Measurements from ENCODE around the gene GABRG3. TPM values are rescaled to one million over a fixed set of nuclear protein-coding genes. Genes with fewer than 3 reads are reported as not detected.

The GABRG3 gene
- total RNA-seq, 1 experiment from 2014 or later = 0.15 TPM

GRCh38 chr15:27454281-27455075 is 483.5 kb downstream of the GABRG3 start:
- peaks cover 0 to 3% of the 10 kb centered on the region in 2 experiments; a peak in 1 of 4 replicates for H3K4me1 Mint-ChIP-seq
- H3K27ac Mint-ChIP-seq = no peak overlapping the region
- no peak overlapping the region for H3K9ac ChIP-seq (ENCODE audit: extremely low read depth, insufficient read length, low read length)
- no peak overlapping the region for H3K4ac ChIP-seq (ENCODE audit: low read depth, low read length)
- no peak overlapping the region for H4K5ac ChIP-seq (ENCODE audit: insufficient read length, low read depth, low read length)
- no peak overlapping the region for H2BK12ac ChIP-seq (ENCODE audit: insufficient read length, low read depth, low read length)
- H3K56ac ChIP-seq (ENCODE audit: insufficient read length, low read depth, low read length) = no peak overlapping the region
- no peak overlapping the region for H3K27ac ChIP-seq (ENCODE audit: insufficient read length, low read depth, low read length)
- H3K9me3 Mint-ChIP-seq = no peaks in the 10 kb centered on the region
- no peak overlapping the region for H3K4me2 ChIP-seq (ENCODE audit: insufficient read depth, insufficient read length, low read length)
- no peaks in the 10 kb centered on the region for H3K9me3 ChIP-seq (ENCODE audit: control insufficient read depth, low read depth, low read length)
- H2BK20ac ChIP-seq (ENCODE audit: low read depth, low read length, poor library complexity, severe bottlenecking) = no peak overlapping the region
- H3K79me2 ChIP-seq (ENCODE audit: insufficient read depth, low read length) = no peaks in the 10 kb centered on the region
- DNase-seq = no peak
- no peaks in the 10 kb centered on the region for H3K23me2 ChIP-seq (ENCODE audit: insufficient read length, low read depth, low read length, poor library complexity, severe bottlenecking)
- H2BK120ac ChIP-seq (ENCODE audit: low read depth, low read length, poor library complexity, severe bottlenecking) = no peak overlapping the region
- H3K14ac ChIP-seq (ENCODE audit: insufficient read depth, low read length) = no peak overlapping the region
- H2AFZ ChIP-seq (ENCODE audit: low read length) = no peak overlapping the region
- H2BK15ac ChIP-seq (ENCODE audit: low read depth, low read length) = no peak overlapping the region
- H3K18ac ChIP-seq (ENCODE audit: insufficient read length, low read depth, low read length) = no peak overlapping the region
- H3K79me1 ChIP-seq (ENCODE audit: insufficient read depth, low read depth, low read length, poor library complexity, severe bottlenecking) = no peaks in the 10 kb centered on the region
- H3T11ph ChIP-seq (ENCODE audit: low read length) = no peak overlapping the region
- H3K36me3 Mint-ChIP-seq (ENCODE audit: insufficient read depth in 1 of 3, low read depth in 3 of 3) = no peaks in the 10 kb centered on the region
- H2BK5ac ChIP-seq (ENCODE audit: insufficient read length, low read length) = no peak overlapping the region
- H3K27me3 ChIP-seq (ENCODE audit: insufficient read depth, low read length) = no peaks in the 10 kb centered on the region
- no peak overlapping the region for H4K91ac ChIP-seq (ENCODE audit: insufficient read length, low read depth, low read length)
- H3K4me3 Mint-ChIP-seq = no peak overlapping the region
- H2AK5ac ChIP-seq (ENCODE audit: insufficient read length, low read length) = no peak overlapping the region
- no peak overlapping the region for H4K8ac ChIP-seq (replicated peaks; ENCODE audit: insufficient read length, low read depth, low read length)
- 0 out of 2 replicates have a peak, but pooled peaks cover 2% of the 10 kb centered on the region for H3K4me1 ChIP-seq (ENCODE audit: insufficient read depth, low read length)
- no CpG with 5 or more reads among the region's 13 CpGs for WGBS (ENCODE audit: extremely low coverage, insufficient read length, low lambda C conversion rate)
- H3K23ac ChIP-seq (ENCODE audit: insufficient read length, low read depth, low read length) = no peak overlapping the region
- no peak for TF ChIP-seq CTCF (conservative IDR thresholded peaks at IDR 0.05)
- no peaks in the 10 kb centered on the region; the same call in 1 of the 2 replicates for H3K27me3 Mint-ChIP-seq (ENCODE audit: low read depth)
- no peaks in the 10 kb centered on the region for H4K20me1 ChIP-seq (ENCODE audit: control insufficient read depth, insufficient read depth, insufficient read length)
